Measurements from ENCODE around the gene GNAL. TPM values are rescaled to one million over a fixed set of nuclear protein-coding genes. Genes with fewer than 3 reads are reported as not detected.

Gene GNAL
- total RNA-seq, 1 donor from 2014 or later: 14.7 TPM

GRCh38 chr18:11760498-11761167 is 71.6 kb downstream of the GNAL start:
- H3K4me3 ChIP-seq (ENCODE audit: low read depth, low read length): no peak overlapping the region
- TF ChIP-seq, protein P1, sequence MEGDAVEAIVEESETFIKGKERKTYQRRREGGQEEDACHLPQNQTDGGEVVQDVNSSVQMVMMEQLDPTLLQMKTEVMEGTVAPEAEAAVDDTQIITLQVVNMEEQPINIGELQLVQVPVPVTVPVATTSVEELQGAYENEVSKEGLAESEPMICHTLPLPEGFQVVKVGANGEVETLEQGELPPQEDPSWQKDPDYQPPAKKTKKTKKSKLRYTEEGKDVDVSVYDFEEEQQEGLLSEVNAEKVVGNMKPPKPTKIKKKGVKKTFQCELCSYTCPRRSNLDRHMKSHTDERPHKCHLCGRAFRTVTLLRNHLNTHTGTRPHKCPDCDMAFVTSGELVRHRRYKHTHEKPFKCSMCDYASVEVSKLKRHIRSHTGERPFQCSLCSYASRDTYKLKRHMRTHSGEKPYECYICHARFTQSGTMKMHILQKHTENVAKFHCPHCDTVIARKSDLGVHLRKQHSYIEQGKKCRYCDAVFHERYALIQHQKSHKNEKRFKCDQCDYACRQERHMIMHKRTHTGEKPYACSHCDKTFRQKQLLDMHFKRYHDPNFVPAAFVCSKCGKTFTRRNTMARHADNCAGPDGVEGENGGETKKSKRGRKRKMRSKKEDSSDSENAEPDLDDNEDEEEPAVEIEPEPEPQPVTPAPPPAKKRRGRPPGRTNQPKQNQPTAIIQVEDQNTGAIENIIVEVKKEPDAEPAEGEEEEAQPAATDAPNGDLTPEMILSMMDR (IDR thresholded peaks at IDR 0.05; ENCODE audit: insufficient read depth, low read length, poor library complexity, severe bottlenecking): no peak
- no peaks in the 10 kb centered on the region for H3K27me3 ChIP-seq (ENCODE audit: control insufficient read depth, insufficient read depth, low read length)
- H3K36me3 ChIP-seq (ENCODE audit: control insufficient read depth, insufficient read depth, low read length): no peaks in the 10 kb centered on the region
- DNase-seq (ENCODE audit: low read depth): no peak

DNA sequence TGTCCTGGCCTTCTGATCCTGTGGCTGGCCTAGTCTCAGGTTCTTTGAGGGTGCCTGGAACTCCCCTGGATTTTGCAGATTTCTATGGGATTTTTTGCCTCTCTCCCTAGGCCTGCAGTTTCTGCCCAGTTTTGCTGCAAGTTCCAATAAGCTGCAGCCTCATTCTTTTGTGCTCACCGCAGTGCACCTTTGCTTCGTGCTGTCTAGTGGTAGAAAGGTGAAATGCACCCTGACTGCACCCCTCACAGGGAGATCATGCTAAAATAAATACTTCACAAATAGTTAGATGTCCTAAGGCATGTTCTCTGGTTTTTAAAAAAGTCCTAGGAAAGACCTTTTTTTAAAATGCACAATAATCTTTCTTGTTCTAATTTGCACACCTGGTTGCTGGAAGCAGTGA is 72.5 kb downstream of the GNAL start:
- no peak for DNase-seq (ENCODE audit: low read depth)
- no peaks in the 10 kb centered on the region for H3K27me3 ChIP-seq (ENCODE audit: control insufficient read depth, insufficient read depth, low read length)
- no peak overlapping the region for H3K4me3 ChIP-seq (ENCODE audit: low read depth, low read length)
- TF ChIP-seq, protein P1 (IDR thresholded peaks at IDR 0.05; ENCODE audit: insufficient read depth, low read length, poor library complexity, severe bottlenecking): peak; percentile 20
- H3K36me3 ChIP-seq (ENCODE audit: control insufficient read depth, insufficient read depth, low read length): no peaks in the 10 kb centered on the region

GRCh38 chr18:11762429-11762828 is 73.4 kb downstream of the GNAL start:
- no peaks in the 10 kb centered on the region for H3K36me3 ChIP-seq (ENCODE audit: control insufficient read depth, insufficient read depth, low read length)
- DNase-seq (ENCODE audit: low read depth): no peak
- TF ChIP-seq, protein P1 (IDR thresholded peaks at IDR 0.05; ENCODE audit: insufficient read depth, low read length, poor library complexity, severe bottlenecking): no peak
- H3K4me3 ChIP-seq (ENCODE audit: low read depth, low read length): no peak overlapping the region
- no peaks in the 10 kb centered on the region for H3K27me3 ChIP-seq (ENCODE audit: control insufficient read depth, insufficient read depth, low read length)

GRCh38 chr18:11767329-11767728 is 78.3 kb downstream of the GNAL start:
- Histone ChIP-seq H3K4me3 (ENCODE audit: low read depth, low read length) (no peak overlapping the region), H3K27me3 (ENCODE audit: control insufficient read depth, insufficient read depth, low read length) (no peaks in the 10 kb centered on the region), H3K36me3 (ENCODE audit: control insufficient read depth, insufficient read depth, low read length) (no peaks in the 10 kb centered on the region)
- TF ChIP-seq, protein P1 (IDR thresholded peaks at IDR 0.05; ENCODE audit: insufficient read depth, low read length, poor library complexity, severe bottlenecking): no peak
- no peak for DNase-seq (ENCODE audit: low read depth)

- Histone ChIP-seq H3K36me3 (ENCODE audit: control insufficient read depth, insufficient read depth, low read length) (no peaks in the 10 kb centered on the region), H3K27me3 (ENCODE audit: control insufficient read depth, insufficient read depth, low read length) (no peaks in the 10 kb centered on the region), H3K4me3 (ENCODE audit: low read depth, low read length) (no peak overlapping the region)
- TF ChIP-seq, protein P1 (IDR thresholded peaks at IDR 0.05; ENCODE audit: insufficient read depth, low read length, poor library complexity, severe bottlenecking): no peak
- DNase-seq (ENCODE audit: low read depth): no peak
Observed at GRCh38 chr18:11767935-11768334, 78.9 kb downstream of the GNAL start.

All from kidney epithelial cell (primary cell).